Activated CD4-positive, alpha-beta T cell treated with anti-CD3 and anti-CD28 coated beads, Interleukin-2, Interleukin-4, amounts not matched to agents 100 ng/mL and 50 ng/mL, durations not matched to agents 16 hours and 8 hours (primary cell): Measurements from ENCODE around the gene COA7.

Experiments
- DNase-seq: peaks from one replicate; pipeline ENCODE4 v3.0.0-alpha.2; 2020; ENCODE audit warnings: low spot score

COA7 gene

DNA sequence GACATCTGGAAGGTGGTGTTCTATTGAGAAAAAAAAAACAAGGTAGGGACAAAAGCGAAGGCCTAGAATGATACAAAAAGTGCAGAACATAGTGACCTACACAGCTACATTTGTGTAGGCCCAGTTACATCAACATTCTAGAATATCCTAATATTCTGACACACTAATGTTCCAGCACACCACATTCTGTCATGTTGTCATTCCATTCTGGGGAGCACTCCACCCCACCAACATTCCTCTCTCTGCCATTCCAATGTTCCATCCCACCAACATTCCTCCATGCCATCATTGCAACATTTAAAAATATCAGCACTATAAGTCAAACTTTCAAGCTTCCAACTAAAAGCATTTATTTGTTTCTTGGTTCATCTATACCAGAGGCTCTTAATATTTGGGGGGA lies 28.5 kb downstream of the COA7 start:
- DNase-seq = no peak

DNA sequence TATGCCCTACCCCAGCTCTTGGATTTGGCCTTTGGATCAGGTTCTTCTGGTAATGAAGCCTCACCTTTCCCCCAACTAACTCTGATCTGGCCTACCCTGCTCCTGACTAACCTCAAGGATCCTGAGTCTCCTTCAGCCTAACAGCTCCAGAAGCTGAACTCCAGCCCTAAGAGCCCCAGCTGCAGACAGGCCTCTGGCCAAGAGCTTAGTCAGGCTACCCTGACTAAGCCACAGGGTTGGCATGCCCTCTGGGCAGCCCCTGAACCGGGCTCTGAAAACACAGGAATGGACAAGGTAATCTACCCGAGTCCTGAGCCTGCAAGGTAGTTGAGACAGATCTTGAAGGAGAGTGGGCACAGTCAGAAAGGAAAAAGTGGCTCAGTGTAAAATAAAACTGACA lies 29.4 kb downstream of the COA7 start:
- DNase-seq = no peak

DNA sequence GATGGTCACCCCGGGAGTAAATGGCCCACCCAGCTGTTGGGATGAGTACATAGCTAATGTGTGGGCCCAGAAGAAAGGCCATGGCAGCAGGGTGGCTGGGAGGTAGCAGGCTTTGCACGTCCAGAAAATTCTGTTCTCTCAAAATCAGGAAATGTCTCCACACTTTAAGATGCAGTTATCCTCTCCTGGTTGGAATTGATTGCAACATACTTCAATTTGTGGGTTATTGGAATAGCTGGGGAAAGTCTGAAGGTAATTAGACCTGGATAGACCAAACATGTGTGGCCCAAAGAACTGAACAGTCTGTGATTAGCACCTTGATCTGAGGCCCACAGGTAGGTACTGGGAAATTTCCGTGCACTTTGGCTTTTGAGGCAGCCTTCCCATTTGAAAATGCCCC lies 30.2 kb downstream of the COA7 start:
- DNase-seq = no peak

DNA sequence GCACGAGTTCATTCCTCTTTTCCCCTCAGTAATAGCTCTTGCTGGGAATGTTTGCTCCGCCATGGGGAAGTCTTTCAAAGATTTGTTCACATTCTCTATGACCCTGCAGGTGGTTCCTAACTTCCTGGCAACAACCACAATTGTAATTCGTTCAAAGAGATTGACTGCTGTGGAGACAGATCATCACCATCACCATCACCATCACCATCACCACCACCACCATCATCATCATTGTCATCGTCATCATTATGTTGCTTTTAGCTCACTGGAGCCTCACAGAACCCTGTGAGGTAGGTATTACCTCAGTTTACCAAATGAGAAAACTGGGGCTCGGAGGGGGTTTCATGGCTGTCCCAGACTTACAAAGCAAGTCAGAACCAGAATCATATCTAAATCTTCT lies 30.9 kb downstream of the COA7 start:
- DNase-seq = no peak

DNA sequence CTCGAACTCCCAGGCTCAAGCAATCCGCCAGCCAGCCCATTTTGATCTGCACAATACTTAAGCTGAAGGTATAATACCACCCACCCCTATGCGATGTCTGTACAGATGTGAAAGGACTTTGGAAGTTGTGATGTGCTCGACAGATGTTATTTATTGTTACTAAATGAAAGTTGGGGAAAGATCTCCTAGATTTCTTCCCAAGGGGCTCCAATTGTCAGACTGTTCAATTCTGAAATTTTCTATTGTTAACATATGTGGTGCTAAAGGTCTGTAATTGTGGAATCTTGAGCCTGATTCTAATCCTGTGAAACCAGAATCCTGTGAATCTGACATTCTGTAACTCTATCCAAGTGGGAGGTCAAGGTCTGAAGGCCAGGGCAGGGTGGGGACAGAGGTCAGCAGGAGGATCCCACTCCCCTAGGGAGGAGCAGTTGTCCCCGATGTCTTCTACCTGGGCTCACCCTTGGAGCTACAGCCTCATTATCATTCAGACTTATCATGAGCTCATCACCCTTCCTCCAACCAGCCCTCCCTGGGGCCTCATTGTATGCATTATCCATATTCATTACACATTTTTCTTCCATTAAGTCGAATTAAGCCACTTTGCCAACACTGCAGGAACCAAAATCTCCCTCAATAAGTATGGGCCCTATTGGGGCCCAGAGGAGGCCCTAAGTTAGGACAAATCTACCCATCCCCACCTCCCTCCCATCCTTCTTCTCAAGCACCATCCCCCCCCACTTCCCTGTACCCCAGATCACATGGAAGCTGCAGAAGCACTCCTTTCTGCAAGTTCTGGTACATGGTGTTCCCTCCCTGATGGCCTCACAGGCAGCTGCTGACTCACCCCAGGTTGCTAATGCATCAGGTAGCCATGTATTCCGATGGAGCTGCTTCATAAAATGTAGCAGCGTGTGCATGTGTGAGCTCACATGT lies 32.9 kb downstream of the COA7 start:
- DNase-seq = no peak

DNA sequence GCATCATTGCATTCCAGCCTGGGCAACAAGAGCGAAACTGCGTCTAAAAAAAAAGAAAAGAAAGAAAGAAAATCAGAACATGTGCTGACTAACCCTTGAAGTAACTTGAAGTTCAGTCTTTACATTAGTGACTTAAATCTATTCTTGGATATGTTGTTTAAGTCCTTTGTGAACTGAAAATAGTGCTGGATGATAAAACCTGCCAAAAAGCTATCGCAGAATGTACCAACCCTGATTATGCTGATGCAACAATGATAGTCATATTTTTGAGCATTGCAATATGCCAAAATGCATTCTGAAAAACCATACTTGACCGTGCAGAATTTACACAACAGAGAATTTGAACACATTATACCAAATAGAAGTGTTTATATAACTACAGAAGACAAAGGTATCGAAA lies 34.4 kb downstream of the COA7 start:
- DNase-seq = no peak

DNA sequence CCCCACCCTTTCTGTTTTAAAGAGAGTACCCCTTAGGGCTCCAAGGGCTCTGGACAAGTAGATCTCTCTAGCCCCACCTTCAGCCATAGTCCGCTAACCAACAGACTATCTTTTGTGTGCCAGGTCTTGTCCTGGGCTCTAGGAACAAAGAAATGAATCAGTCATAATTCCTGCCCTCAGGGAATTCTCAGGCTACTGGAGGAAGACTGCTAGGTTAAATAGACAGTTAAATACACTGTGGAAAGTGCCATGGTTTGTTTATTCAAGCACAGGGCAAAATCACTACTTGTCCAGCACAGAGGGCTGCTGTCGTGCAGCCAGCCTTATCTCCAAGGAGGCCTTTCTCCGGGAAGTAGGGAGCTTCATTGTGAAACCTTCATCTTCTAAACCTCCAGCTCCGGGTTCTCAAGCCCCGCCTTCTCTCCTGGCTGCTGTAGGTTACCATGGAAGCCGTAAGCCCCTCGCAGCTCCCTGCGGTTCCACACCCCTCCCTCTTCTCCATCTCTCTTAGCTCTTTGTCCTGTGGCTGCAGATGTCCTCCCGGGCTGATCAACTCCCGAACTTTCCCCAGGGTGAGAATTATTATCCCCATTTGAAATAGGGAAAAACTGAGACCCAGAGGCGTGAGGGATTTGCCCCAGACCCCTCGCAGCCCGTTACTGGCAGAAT lies 35.4 kb downstream of the COA7 start:
- DNase-seq = no peak

DNA sequence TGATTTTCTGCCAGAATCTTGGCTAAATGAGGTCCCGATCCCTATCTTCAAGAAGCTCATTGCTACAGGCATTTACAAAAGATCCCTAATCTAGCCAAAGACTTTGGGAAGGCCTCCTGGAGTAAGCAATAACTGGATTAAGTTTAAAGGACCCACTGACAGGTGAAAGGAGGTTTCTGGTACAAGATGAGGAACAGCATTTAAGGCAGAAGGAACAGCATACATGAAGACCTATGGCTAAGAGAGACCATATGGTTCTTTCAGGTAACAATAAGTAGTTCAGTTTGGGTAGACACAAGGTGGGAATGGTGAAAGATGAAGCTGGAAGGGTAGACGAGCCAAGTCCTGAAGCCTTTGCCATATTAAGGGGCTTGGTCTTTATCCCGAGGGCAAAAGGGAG lies 37.3 kb downstream of the COA7 start:
- DNase-seq = no peak

DNA sequence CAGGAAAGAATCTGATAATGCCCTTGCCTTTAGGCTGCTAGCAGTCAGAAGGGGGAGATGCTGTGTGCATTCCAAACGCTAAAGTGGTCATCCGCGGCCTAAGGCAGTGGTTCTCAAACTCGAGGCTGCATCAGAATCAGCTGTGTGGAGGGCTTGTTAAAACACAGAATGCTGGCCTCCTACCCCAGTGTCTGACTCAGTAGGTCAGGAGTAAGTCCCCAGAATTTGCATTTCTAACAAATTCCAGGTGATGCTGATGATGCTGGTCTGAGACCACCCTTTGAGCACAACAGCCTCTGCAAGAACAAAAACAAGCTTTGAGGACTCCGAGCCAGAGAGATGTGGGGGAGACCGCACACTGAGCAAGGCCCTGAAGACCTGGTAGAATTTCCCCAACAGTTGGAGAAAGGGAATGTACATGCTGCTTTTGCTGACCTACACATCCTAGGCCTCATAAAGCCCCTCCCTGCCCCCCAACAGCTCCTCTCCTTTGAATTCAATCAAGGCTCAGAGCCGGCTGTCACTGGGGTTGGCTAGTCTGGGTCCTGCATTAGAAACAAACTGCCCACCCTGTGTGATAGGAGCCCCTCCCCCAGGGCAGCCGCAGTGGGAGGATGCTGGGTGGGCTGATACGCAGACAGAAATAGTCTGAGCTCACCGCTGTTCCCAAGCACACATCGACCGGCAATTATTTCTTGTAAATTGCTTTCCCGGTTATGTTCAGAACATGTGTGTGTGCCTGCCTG lies 38.1 kb downstream of the COA7 start:
- DNase-seq = no peak

DNA sequence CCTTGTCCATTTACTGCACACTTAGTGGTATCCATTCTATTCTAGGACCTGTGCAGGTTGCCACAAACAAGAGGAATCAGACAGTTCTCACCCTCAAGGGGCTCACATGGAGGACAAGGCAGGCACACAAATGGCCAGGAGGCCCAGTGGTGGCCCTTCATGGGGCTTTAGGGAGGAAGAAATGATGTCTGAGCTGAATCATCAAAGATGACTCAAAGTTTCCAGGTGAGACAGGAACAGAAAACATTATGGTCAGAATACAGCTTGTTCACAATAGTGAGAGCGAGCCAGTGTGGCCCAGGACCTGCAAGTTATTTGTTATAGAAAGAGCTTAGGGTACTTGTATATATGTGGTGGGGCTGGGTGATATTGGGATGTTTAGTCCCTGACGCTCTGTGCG lies 38.8 kb downstream of the COA7 start:
- peak; percentile 66 for DNase-seq

DNA sequence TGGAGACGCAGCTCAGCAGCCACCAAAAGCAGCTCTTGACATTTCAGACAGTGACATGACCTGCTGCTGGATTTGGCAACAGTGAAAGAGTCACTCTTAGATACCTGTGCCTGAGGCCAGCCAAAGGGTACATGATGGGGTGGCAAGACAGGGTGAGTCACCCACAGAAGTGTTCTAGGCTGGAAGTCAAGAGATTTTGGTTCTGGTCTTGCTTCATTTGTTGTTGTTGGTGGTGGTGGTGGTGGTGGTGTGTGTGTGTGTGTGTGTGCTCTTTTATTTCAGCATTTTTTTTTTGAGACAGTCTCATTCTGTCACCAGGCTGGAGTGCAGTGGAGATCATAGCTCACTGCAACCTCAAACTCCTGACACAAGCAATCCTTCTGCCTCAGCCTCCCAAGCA lies 39.4 kb downstream of the COA7 start:
- DNase-seq = peak; percentile 15

DNA sequence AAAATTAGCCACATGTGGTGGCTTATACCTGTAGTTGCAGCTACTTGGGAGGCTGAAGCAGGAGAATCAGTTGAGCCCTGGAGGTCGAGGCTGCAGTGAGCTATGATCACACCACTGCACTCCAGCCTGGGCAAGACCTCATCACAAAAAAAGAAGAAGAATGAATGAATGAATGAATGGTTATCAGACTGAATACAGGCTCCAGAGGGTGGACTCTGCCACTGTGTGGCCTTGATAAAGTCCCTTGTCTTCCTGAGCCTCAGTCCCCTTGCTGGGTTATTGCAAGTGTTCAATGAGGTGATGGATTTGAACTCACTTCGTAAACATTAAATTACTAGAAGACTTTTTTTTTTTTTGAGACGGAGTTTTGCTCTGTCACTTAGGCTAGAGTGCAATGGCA lies 40.4 kb downstream of the COA7 start:
- no peak for DNase-seq

DNA sequence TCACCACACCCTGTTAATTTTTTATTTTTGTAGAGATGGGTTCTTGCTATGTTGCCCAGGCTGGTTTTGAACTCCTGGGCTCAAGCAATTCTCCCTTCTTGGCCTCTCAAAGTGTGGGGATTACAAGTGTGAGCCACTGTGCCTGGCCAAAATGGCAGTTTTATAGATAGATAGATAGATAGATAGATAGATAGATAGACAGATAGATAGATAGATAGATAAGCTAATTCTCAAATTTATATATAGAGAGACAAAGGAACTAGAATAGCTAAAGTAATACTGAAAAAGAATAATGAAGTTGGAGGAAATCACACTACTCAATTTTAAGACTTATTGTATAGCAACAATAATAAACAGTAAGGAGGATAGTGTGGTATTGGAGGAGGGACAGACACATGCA lies 44.1 kb downstream of the COA7 start:
- no peak for DNase-seq

DNA sequence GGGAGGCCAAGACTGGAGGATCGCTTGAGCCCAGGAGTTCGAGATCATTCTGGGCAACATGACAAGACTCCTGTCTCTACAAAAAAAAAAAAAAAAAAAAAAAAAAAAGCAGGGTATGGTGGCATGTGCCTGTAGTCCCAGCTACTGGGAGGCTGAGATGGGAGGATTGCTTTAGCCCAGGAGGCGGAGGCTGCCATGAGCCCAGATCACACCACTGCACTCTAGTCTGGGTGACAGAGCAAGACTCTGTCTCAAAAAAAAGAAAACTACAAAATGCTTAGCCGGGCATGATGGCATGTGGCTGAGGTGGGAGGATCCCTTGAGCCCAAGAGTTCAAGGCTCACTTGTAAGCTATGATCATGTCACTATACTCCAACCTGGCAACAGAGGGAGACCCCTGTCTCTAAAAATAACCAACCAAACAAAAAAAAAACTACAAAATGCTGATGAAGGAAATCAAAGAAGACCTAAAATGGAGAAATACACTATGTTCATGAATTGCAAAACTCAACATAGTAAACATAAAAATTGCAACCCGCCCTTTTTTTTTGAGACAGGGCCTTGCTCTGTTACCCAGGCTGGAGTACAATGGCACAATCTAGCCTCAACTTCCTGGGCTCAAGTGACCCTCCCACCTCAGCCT lies 44.8 kb downstream of the COA7 start:
- no peak for DNase-seq

DNA sequence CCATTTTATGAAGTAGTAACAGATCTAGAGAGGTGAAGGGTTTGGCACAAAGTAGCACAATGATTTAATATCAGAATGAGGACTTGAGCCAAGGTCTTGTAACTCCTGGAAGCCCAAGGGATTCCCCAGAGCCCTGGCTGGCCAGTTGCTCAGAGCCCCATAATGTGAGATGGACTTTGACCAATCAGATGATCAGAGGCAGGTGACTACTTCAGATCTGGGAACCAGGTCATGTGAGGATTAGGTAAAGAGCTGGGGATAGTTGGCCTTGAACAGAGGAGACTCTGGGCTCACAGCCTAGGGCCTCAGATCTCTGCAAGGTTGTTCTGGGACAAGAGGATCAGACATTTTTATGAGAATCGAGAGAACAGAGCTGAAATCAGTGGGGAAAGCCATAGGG lies 46.2 kb downstream of the COA7 start:
- DNase-seq = no peak

DNA sequence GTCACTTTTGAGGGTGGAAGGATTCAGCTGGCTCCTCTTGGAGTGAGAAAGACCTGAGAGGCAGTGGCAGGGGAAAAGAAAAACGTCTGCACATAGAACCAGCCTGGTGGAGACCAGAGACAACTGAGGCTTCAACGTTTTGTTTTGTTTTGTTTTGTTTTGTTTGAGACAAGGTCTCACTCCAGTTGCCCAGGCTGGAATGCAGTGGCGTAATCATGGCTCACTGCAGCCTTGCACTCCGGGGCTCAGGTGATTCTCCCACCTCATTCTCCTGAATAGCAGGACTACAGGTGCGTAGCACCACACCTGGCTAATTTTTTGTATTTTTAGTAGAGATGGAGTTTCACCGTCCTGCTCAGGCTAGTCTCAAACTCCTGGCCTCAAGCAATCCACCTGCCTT lies 52.9 kb downstream of the COA7 start:
- no peak for DNase-seq

DNA sequence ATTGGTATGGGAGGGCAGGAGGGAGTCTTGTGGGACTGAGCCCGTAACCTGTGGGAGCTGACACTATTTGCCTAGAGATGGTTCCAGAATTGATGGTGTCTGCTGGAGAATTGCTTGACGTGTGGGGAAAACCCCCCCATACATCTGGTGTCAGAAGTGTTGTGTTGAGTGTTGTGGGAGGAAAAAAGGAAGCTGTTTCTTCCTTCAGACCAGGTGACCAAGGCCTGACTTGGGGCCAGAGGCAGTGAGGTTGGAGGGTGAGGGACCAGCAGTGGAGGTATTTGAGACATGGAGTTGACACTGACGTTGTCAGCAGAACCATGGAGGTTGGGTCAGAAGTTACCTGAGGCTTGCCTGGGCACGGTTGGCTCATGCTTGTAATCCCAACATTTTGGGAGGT lies 56.8 kb downstream of the COA7 start:
- DNase-seq = no peak

DNA sequence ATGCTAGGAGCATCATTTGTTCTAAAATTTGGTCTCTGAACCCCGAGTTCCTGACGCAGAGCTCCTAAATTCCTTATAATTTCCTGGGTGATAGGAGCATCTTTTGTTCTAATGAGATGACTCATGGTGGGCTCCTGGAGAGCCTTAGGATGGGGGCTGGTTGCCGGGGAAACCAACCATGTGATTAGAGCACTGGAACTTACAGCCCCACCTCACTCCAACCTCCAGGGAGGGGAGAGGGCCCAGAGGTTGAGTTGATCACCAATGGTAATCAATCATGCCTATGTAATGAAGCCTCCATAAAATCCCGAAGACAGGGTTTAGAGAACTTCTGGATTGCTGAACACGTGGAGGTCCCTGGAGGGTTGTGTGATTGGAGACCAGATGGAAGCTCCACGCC lies 57.5 kb downstream of the COA7 start:
- no peak for DNase-seq

DNA sequence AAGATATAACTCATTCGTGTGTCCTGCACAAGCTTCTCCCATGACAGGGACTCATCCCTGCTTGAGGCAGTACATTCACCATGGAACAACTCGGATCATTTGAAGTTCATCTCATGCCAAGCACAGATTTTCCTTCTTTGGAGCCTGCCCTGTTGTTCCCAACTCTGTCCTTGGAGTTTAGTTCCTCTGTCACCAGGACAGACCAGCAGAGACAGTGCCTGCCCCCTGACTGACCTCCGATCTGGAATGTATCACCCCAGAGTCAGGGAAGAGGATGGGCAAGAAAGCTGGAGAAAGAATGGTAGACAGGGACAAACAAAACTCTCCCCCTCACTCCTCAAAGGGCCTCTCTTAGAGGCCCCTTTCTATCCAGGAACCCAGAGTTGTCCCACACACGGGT lies 60.2 kb downstream of the COA7 start:
- DNase-seq = no peak

DNA sequence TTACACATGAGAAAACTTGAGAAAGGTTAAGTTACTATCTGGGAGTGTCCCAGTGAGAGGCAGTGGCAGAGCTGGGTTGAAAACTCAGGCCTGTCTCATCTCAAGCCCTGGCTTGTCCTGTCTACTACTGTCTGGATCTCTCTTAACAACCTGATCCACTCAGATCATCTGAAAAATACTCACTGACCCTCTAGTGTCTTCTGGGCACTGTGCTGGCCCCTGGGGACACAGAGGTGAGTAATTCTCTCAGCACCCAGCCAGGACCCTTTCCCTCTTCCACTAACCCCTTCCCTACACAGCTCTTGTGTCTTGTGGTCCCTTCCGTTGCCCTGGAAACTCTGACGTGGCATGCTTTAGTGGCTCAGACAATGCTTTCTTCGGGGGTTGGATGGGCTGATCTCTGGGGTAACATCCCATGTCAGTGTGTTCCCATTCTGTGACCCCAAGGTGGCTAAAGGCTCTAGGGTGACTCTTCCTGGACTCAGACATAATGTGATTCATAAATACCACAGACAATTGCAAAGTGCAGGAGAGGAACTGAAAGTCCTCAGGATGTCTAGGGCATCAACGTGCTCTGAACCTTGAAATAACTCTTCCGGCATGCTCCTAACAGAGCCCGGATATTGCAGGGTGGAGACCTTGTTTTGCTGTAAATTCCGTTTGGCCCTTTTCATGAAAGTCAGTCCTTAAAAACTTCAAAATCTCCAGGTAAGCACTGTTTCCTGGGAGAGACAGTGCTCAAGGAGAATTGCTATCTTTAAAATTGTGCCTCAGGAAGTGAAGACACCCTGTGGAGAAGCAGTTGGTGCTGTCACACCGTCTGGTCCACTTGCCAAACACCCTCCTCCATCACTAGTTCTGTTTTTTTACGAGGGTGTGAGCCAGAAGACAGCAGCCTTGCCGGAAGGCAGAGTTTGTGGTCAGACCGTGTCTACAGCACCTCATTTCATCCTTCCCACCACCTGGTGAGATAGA lies 61.1 kb downstream of the COA7 start:
- DNase-seq = peak; percentile 59
